ENCODE measurements around the gene TERT. TPM values are rescaled to one million over a fixed set of nuclear protein-coding genes. Genes with fewer than 3 reads are reported as not detected.

The TERT gene
- total and polyA plus RNA-seq, 10 of the 15 experiments (the other 5 are each of a cell fraction or from before 2014, with no cell fraction given), result 0.08 to 21.5 (median 5.0) TPM

DNA sequence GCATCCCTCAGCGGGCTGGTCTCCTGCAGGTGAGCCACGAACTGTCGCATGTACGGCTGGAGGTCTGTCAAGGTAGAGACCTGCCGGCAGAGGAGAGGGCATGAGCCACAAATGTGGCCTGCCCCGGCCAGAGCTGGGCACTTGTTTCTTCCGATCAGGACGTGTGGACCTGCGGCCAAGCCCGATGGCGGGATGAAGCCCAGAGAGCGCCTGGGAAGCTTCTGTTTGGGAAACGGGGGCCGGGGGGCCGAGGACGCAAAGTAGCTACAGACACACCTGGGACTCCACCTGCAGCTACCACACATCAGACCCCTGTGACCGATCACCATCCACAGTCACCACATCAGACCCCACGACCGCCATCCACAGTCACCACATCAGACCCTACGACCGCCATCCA lies 22.7 kb downstream of the TERT start (continued):
- TF ChIP-seq, protein P1, sequence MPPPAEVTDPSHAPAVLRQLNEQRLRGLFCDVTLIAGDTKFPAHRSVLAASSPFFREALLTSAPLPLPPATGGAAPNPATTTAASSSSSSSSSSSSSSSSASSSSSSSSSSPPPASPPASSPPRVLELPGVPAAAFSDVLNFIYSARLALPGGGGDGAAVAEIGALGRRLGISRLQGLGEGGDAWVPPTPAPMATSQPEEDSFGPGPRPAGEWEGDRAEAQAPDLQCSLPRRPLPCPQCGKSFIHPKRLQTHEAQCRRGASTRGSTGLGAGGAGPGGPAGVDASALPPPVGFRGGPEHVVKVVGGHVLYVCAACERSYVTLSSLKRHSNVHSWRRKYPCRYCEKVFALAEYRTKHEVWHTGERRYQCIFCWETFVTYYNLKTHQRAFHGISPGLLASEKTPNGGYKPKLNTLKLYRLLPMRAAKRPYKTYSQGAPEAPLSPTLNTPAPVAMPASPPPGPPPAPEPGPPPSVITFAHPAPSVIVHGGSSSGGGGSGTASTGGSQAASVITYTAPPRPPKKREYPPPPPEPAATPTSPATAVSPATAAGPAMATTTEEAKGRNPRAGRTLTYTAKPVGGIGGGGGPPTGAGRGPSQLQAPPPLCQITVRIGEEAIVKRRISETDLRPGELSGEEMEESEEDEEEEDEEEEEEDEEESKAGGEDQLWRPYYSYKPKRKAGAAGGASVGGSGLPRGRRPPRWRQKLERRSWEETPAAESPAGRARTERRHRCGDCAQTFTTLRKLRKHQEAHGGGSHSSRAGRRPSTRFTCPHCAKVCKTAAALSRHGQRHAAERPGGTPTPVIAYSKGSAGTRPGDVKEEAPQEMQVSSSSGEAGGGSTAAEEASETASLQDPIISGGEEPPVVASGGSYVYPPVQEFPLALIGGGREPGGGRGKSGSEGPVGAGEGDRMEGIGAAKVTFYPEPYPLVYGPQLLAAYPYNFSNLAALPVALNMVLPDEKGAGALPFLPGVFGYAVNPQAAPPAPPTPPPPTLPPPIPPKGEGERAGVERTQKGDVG (CRISPR knock-in tag; IDR thresholded peaks at IDR 0.05), result no peak
- no peak for TF ChIP-seq KDM1A (IDR thresholded peaks at IDR 0.05; ENCODE audit: borderline replicate concordance)
- TF ChIP-seq, protein P2, sequence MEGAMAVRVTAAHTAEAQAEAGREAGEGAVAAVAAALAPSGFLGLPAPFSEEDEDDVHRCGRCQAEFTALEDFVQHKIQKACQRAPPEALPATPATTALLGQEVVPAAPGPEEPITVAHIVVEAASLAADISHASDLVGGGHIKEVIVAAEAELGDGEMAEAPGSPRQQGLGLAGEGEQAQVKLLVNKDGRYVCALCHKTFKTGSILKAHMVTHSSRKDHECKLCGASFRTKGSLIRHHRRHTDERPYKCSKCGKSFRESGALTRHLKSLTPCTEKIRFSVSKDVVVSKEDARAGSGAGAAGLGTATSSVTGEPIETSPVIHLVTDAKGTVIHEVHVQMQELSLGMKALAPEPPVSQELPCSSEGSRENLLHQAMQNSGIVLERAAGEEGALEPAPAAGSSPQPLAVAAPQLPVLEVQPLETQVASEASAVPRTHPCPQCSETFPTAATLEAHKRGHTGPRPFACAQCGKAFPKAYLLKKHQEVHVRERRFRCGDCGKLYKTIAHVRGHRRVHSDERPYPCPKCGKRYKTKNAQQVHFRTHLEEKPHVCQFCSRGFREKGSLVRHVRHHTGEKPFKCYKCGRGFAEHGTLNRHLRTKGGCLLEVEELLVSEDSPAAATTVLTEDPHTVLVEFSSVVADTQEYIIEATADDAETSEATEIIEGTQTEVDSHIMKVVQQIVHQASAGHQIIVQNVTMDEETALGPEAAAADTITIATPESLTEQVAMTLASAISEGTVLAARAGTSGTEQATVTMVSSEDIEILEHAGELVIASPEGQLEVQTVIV (IDR thresholded peaks at IDR 0.05; ENCODE audit: borderline replicate concordance, partially characterized antibody), result no peak

DNA sequence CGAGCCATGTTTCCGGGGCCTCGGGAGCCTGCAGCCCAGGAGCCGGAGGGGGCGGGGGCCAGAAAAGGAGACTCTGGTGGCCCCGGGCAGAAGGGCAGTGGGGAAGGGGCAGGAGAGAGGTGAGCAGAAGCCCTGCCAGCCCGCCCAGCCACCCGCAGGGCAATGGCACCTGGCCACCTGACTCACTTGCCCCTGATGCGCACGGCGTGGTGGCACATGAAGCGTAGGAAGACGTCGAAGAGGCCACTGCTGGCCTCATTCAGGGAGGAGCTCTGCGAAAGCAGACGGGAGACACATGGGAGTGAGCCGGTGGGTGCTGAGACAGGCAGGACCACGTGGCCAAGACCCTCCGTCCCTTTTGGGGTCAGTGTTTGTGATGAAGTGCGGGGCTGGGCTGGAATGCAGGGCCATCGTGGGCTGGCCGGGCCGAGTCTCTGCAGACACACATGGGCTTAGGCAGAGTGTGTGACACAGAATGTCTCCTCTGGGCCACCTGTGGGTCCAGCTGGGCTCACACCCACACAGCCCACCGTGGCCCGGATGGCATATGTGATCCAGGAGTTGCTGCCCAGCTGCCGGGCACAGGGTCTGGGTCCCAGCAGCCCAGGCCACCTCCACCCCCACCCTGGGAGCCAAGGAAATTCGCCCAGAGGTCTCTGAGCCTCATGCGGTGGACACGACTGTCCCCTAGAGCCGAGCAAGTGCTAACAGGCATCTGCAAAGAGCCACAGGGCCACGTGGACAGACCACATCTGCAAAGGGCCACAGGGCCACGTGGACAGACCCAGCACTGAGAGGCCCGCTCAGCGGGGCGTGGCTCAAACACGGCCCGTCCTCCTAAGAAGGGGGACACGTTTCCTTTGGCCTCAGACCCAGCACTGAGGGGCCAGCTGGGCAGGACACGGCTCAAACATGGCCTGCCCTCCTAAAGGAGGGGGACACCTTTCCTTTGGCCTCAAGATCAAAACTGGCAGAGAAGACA lies 23.6 kb downstream of the TERT start:
- CTCF ChIA-PET, result no interaction called here
- Histone ChIP-seq H3K27ac (ENCODE audit: control insufficient read depth, insufficient read depth) (no peak overlapping the region), H3K4me3 (no peak overlapping the region), H3K9me3 (replicated peaks; ENCODE audit: control insufficient read depth, insufficient read depth, low read length) (no peaks in the 10 kb centered on the region; the same call in 2 of the 3 replicates), H4K20me1 (ENCODE audit: control insufficient read depth, insufficient read depth) (no peaks in the 10 kb centered on the region; the same call in 1 of the 2 replicates), H3K4me2 (ENCODE audit: control insufficient read depth, insufficient read depth) (no peak overlapping the region), H3K4me1 (ENCODE audit: control insufficient read depth, insufficient read depth, low read length) (peaks cover 3% of the 10 kb centered on the region; the same call in 1 of the 2 replicates), H3K36me3 (ENCODE audit: control insufficient read depth in 2 of 2, insufficient read depth in 2 of 2, low read length in 1 of 2) (peaks cover 0 to 16% of the 10 kb centered on the region in 2 experiments; a peak in 2 of 4 replicates), H3K9ac (ENCODE audit: control insufficient read depth, insufficient read depth, low read length) (no peak overlapping the region), H3K27me3 (replicated peaks in 1 of 2; ENCODE audit: control insufficient read depth in 2 of 2, insufficient read depth in 2 of 2, low read length in 1 of 2) (no peaks in the 10 kb centered on the region), H2AFZ (ENCODE audit: control insufficient read depth, low read depth, low read length) (no peak overlapping the region), H3K79me2 (ENCODE audit: control insufficient read depth, insufficient read depth, low read length) (no peaks in the 10 kb centered on the region)
- DNase-seq (ENCODE audit: low read depth, low spot score) (no peak), FAIRE-seq (no peak), ATAC-seq (no peak)
- in situ Hi-C loops (cut with MboI), result no loop called here
- intact Hi-C loops (cut with micrococcal nuclease; ENCODE audit: unreplicated experiment), result no loop called here
- POLR2A ChIA-PET, result no interaction called here
- no TSS peak for BruUV-seq (replicated peaks)
- RAD21 ChIA-PET (ENCODE audit: unreplicated experiment), result no interaction called here
- 77% methylated on average over 39 of the region's 39 CpGs for WGBS (ENCODE audit: insufficient coverage, insufficient replicate concordance, low lambda C conversion rate, missing lambda C conversion rate)
- SMC1A ChIA-PET (ENCODE audit: uncharacterized antibody, unreplicated experiment), result no interaction called here
- TF ChIP-seq, protein P3, sequence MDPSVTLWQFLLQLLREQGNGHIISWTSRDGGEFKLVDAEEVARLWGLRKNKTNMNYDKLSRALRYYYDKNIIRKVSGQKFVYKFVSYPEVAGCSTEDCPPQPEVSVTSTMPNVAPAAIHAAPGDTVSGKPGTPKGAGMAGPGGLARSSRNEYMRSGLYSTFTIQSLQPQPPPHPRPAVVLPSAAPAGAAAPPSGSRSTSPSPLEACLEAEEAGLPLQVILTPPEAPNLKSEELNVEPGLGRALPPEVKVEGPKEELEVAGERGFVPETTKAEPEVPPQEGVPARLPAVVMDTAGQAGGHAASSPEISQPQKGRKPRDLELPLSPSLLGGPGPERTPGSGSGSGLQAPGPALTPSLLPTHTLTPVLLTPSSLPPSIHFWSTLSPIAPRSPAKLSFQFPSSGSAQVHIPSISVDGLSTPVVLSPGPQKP (IDR thresholded peaks at IDR 0.05; ENCODE audit: low read depth, low read length), result no peak
- TF ChIP-seq GATAD2B (conservative IDR thresholded peaks at IDR 0.05; ENCODE audit: low read depth), result no peak
- no peak for TF ChIP-seq RAD51 (IDR thresholded peaks at IDR 0.05)
- TF ChIP-seq MEF2A (IDR thresholded peaks at IDR 0.05; ENCODE audit: insufficient read depth, low read depth, low read length), result no peak
- TF ChIP-seq, protein P4, sequence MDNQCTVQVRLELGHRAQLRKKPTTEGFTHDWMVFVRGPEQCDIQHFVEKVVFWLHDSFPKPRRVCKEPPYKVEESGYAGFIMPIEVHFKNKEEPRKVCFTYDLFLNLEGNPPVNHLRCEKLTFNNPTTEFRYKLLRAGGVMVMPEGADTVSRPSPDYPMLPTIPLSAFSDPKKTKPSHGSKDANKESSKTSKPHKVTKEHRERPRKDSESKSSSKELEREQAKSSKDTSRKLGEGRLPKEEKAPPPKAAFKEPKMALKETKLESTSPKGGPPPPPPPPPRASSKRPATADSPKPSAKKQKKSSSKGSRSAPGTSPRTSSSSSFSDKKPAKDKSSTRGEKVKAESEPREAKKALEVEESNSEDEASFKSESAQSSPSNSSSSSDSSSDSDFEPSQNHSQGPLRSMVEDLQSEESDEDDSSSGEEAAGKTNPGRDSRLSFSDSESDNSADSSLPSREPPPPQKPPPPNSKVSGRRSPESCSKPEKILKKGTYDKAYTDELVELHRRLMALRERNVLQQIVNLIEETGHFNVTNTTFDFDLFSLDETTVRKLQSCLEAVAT (IDR thresholded peaks at IDR 0.05), result no peak
- TF ChIP-seq, protein P5, sequence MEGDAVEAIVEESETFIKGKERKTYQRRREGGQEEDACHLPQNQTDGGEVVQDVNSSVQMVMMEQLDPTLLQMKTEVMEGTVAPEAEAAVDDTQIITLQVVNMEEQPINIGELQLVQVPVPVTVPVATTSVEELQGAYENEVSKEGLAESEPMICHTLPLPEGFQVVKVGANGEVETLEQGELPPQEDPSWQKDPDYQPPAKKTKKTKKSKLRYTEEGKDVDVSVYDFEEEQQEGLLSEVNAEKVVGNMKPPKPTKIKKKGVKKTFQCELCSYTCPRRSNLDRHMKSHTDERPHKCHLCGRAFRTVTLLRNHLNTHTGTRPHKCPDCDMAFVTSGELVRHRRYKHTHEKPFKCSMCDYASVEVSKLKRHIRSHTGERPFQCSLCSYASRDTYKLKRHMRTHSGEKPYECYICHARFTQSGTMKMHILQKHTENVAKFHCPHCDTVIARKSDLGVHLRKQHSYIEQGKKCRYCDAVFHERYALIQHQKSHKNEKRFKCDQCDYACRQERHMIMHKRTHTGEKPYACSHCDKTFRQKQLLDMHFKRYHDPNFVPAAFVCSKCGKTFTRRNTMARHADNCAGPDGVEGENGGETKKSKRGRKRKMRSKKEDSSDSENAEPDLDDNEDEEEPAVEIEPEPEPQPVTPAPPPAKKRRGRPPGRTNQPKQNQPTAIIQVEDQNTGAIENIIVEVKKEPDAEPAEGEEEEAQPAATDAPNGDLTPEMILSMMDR (IDR thresholded peaks at IDR 0.05 in 2 of 3, conservative IDR thresholded peaks at IDR 0.05 in 1 of 3; ENCODE audit: control insufficient read depth in 2 of 3, extremely low read depth in 1 of 3, insufficient read depth in 1 of 3, low read depth in 3 of 3, low read length in 3 of 3), result no peak
